Mucosa of descending colon (tissue), 3 donors: ENCODE measurements around the gene MAD2L1. TPM values are rescaled to one million over a fixed set of nuclear protein-coding genes. Genes with fewer than 3 reads are reported as not detected.

Source experiments
- ATAC-seq: fragments of 200-7000 bp; cut with Tn5 transposase; one replicate; pipeline ENCODE4 v1.9.1; 2020; ENCODE audit warnings: mild to moderate bottlenecking, moderate library complexity
- DNase-seq, 3 donors: peaks; one replicate each; pipeline ENCODE4 v3.0.0-alpha.2; 2020
- H3K36me3 ChIP-seq: fragments of 200-600 bp; one replicate; pipeline ENCODE4 v1.8.0; 2021; ENCODE audit warnings: low read depth, mild to moderate bottlenecking
- H3K4me1 ChIP-seq: fragments of 200-600 bp; one replicate; pipeline ENCODE4 v1.8.0; 2021; ENCODE audit warnings: low read depth, mild to moderate bottlenecking
- H3K4me3 ChIP-seq: fragments of 200-600 bp; one replicate; pipeline ENCODE4 v1.8.0; 2021; ENCODE audit warnings: mild to moderate bottlenecking
- H3K9me3 ChIP-seq: fragments of 200-600 bp; one replicate; pipeline ENCODE4 v1.8.0; 2021; ENCODE audit warnings: mild to moderate bottlenecking
- CTCF ChIP-seq: fragments of 200-600 bp; IDR thresholded peaks from one replicate; pipeline ENCODE4 v1.8.0; 2022; ENCODE audit warnings: antibody characterized with exemption, mild to moderate bottlenecking
- intact Hi-C, 2 donors: fragments of 100-400 bp; cut with DNase I in 1 of 2; cut with micrococcal nuclease in 1 of 2; formaldehyde crosslinking; loops; one replicate each; pipeline versions ENCODE4 v1.11.0 to v1.11.1; 2022; cut with DNase I, micrococcal nuclease
- total RNA-seq, 3 donors: library from RNA; stranded (reverse); fragmentation: NEBNext Ultra II Directional in 2 of 3; extraction: Animal tissue kit (Norgen Biotek cat#: 25700) in 2 of 3; gene quantifications; one replicate each; pipeline versions ENCODE4 v1.2.1 to v1.2.4, GENCODE V29; 2021 to 2023
- donor health status: DM: no; HTN: no; CAD: no; lungs with moderate emphysema.
- donor health status: DM: no; HTN: no; CAD: no.
- donor health status: DM: no; HTN: yes; CAD: no.

Gene MAD2L1
- total RNA-seq, 3 donors from 2014 or later: 2.9 to 17.5 (median 3.0) TPM

DNA sequence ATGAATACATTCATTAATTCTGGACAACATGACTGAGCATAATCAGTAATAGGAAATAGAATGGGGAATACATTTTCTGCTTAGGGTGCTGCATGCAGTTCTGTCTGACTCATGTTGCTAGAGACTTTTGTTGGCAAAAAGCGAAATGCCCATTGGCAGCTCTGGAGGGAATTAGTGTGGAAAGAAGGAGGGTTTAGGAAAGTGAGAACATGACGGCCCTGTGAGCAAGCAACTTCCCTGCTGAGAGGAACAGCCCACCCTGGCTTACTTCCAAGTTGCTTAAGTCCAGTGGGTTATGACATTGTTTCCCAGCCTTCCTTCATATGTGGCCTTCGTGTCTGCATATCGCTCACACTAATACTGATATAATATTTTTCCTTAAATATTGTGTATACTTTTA is 13.8 kb downstream of the MAD2L1 start:
- Histone ChIP-seq H3K36me3 (no peaks in the 10 kb centered on the region), H3K9me3 (no peaks in the 10 kb centered on the region), H3K4me3 (no peak overlapping the region), H3K4me1 (no peaks in the 10 kb centered on the region)
- intact Hi-C loops: loop anchor here in 1 of 2 donors (10.0 kb wide), 1 partner anchor 738 kb away; no protein-coding TSS in a partner anchor
- DNase-seq: peak in 1 of 3 donors; percentile 26
- TF ChIP-seq CTCF: no peak
- ATAC-seq: no peak

GRCh38 chr4:120051253-120051652 is 15.4 kb downstream of the MAD2L1 start:
- intact Hi-C loops: loop anchor here in 1 of 2 donors (10.0 kb wide), 1 partner anchor 736 kb away; no protein-coding TSS in a partner anchor
- DNase-seq (no peak), ATAC-seq (no peak)
- Histone ChIP-seq H3K4me3 (no peak overlapping the region), H3K4me1 (no peaks in the 10 kb centered on the region), H3K9me3 (no peaks in the 10 kb centered on the region), H3K36me3 (no peaks in the 10 kb centered on the region)
- no peak for TF ChIP-seq CTCF

DNA sequence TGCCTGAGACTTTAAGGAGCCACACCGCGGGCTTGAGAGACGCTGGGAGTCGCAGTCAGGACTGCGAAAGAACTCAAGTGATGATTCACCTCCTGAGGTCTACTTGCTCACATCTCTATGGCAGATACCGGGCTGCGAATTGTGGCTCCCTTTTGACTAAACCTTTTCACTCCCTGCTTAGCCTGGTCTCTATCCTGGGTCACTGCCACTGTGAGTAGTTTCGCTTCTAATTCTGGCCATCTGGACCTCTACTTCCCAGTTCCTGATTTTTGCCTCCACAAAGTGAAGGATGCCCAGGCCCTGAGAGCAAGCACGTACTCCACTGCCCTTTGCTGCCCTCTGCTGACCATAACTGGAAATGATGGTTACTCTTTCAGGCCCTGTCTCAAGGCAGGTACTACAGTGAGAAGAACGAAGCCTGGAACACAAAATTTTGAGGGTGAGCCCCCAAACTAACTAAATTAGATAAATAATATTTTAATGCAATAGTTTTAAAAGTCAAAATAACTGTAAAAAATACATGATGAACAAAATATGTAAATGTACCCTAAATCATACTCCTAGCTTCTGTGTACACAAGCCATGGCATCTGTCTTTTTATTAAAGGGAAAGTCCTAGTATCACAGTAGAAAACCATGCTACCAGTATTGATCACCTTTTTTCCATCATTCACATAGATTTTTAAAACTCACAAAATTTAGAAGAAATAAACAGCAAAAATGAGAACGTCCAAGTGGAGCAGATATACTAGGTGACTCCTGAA is 16.7 kb downstream of the MAD2L1 start:
- TF ChIP-seq CTCF: peak; percentile 55
- peak; percentile 99 for ATAC-seq
- intact Hi-C loops: loop anchor here in 1 of 2 donors (2.0 to 10.0 kb wide), 2 partner anchors 421 to 735 kb away; partner anchors contain the start of gene PDE5A
- no peak overlapping the region for H3K4me3 ChIP-seq
- DNase-seq: peak in 2 of 3 donors; percentile 49 to 95
- H3K9me3 ChIP-seq: no peaks in the 10 kb centered on the region
- H3K4me1 ChIP-seq: no peaks in the 10 kb centered on the region
- no peaks in the 10 kb centered on the region for H3K36me3 ChIP-seq

GRCh38 chr4:120043828-120044227 is 22.8 kb downstream of the MAD2L1 start:
- no peak overlapping the region for H3K4me3 ChIP-seq
- DNase-seq (no peak), ATAC-seq (no peak)
- intact Hi-C loops: no loop called here
- H3K9me3 ChIP-seq: no peaks in the 10 kb centered on the region
- no peak for TF ChIP-seq CTCF
- no peaks in the 10 kb centered on the region for H3K4me1 ChIP-seq
- no peaks in the 10 kb centered on the region for H3K36me3 ChIP-seq

- ATAC-seq: no peak
Observed at GRCh38 chr4:120037411-120037810, 29.2 kb downstream of the MAD2L1 start.

More at GRCh38 chr4:120037411-120037810, 29.2 kb downstream of the MAD2L1 start:
- no peaks in the 10 kb centered on the region for H3K4me1 ChIP-seq
- no peaks in the 10 kb centered on the region for H3K36me3 ChIP-seq
- H3K9me3 ChIP-seq: no peaks in the 10 kb centered on the region
- no peak for DNase-seq
- H3K4me3 ChIP-seq: no peak overlapping the region
- intact Hi-C loops: no loop called here
- no peak for TF ChIP-seq CTCF
